GM03348 (cell line): Measurements from ENCODE around the gene PLA2G4E.
A peak's percentile ranks its signal among the peaks of the same experiment; 100 is the strongest.

Source experiments
- DNase-seq: peaks from one replicate; pipeline ENCODE4 v3.0.0; 2012; ENCODE audit warnings: low spot score

PLA2G4E gene

GRCh38 chr15:41975669-41976068 lies 45.2 kb downstream of the PLA2G4E start:
- no peak for DNase-seq

- DNase-seq, result no peak
These were observed 46.8 kb downstream of the PLA2G4E start for GRCh38 chr15:41974041-41974440.

- DNase-seq, result peak; percentile 98
These were observed 48.3 kb downstream of the PLA2G4E start, which contains the start of gene EHD4 for GRCh38 chr15:41972253-41973242. Gene EHD4 (minus strand): TSS chr15:41972557. CDS start chr15:41972494, 63 bp downstream.

- DNase-seq, result peak; percentile 58
These were observed 49.0 kb downstream of the PLA2G4E start for GRCh38 chr15:41971895-41972252.

- peak; percentile 71 for DNase-seq
These were observed 49.5 kb downstream of the PLA2G4E start for GRCh38 chr15:41971089-41971894.

GRCh38 chr15:41970456-41970855 lies 50.4 kb downstream of the PLA2G4E start:
- DNase-seq, result no peak

- no peak for DNase-seq
These were observed 50.9 kb downstream of the PLA2G4E start for GRCh38 chr15:41969851-41970431.

- DNase-seq, result no peak
These were observed 52.1 kb downstream of the PLA2G4E start for GRCh38 chr15:41968701-41969100.

- DNase-seq, result peak; percentile 72
These were observed 53.2 kb downstream of the PLA2G4E start for GRCh38 chr15:41967506-41968206.

GRCh38 chr15:41966920-41967465 lies 53.8 kb downstream of the PLA2G4E start:
- DNase-seq, result no peak

- no peak for DNase-seq
These were observed 54.4 kb downstream of the PLA2G4E start for GRCh38 chr15:41966414-41966812.

- no peak for DNase-seq
These were observed 55.1 kb downstream of the PLA2G4E start for GRCh38 chr15:41965441-41966413.

GRCh38 chr15:41961595-41962202 lies 59.1 kb downstream of the PLA2G4E start:
- DNase-seq, result no peak

- DNase-seq, result no peak
These were observed 59.8 kb downstream of the PLA2G4E start for GRCh38 chr15:41961001-41961518.

GRCh38 chr15:41958002-41958420 lies 62.8 kb downstream of the PLA2G4E start:
- DNase-seq, result no peak

- no peak for DNase-seq
These were observed 63.6 kb downstream of the PLA2G4E start for GRCh38 chr15:41957021-41957897.

- no peak for DNase-seq
These were observed 64.9 kb downstream of the PLA2G4E start for GRCh38 chr15:41955807-41956525.

GRCh38 chr15:41955100-41955499 lies 65.7 kb downstream of the PLA2G4E start:
- no peak for DNase-seq
